OCI-LY3 (cell line): ENCODE measurements around the gene CPT1B.

ENCODE experiments used
- H2AFZ ChIP-seq: fragments of 200-600, 300-600 bp; shearing (Covaris generic); 2 replicates; pipeline ENCODE4 v1.6.0; 2014; ENCODE audit warnings: antibody characterized with exemption, low read depth, low read length
- H3K27ac ChIP-seq: fragments of 200-600, 300-600 bp; sonication (generic); 2 replicates; pipeline ENCODE4 v1.5.1; 2014; ENCODE audit warnings: mild to moderate bottlenecking, low read length, moderate library complexity, mixed read lengths
- H3K27me3 ChIP-seq: fragments of 200-600, 300-600 bp; sonication (generic); 2 replicates; pipeline ENCODE4 v1.6.1; 2014; ENCODE audit warnings: low read depth, low read length, mixed read lengths
- H3K36me3 ChIP-seq: fragments of 200-600, 300-600 bp; sonication (generic); replicated peaks from 2 replicates; pipeline ENCODE3; 2014; ENCODE audit warnings: low read depth, low read length, mixed read lengths
- H3K4me1 ChIP-seq: fragments of 300-600, 200-600 bp; sonication (generic); 2 replicates; pipeline ENCODE4 v1.6.1; 2014; ENCODE audit warnings: low read length, mixed read lengths
- H3K4me2 ChIP-seq: fragments of 200-600, 300-600 bp; sonication (generic); 2 replicates; pipeline ENCODE4 v1.6.1; 2014; ENCODE audit warnings: low read length, mixed read lengths
- H3K4me3 ChIP-seq: fragments of 300-600, 200-600 bp; sonication (generic); 2 replicates; pipeline ENCODE4 v1.5.1; 2014; ENCODE audit warnings: antibody characterized with exemption, mild to moderate bottlenecking, low read length, moderate library complexity
- H3K79me2 ChIP-seq: fragments of 300-600, 200-600 bp; shearing (Covaris generic); 2 replicates; pipeline ENCODE4 v1.6.1; 2014; ENCODE audit warnings: mild to moderate bottlenecking, low read length, mixed read lengths
- H3K9ac ChIP-seq: fragments of 300-600, 200-600 bp; shearing (Covaris generic); 2 replicates; pipeline ENCODE4 v1.6.0; 2014; ENCODE audit warnings: mild to moderate bottlenecking, low read length, moderate library complexity
- H3K9me3 ChIP-seq: fragments of 200-600, 300-600 bp; shearing (Covaris generic); 2 replicates; pipeline ENCODE4 v1.6.1; 2014; ENCODE audit warnings: low read length, mixed read lengths; ENCODE audit not compliant: insufficient read depth
- H4K20me1 ChIP-seq: fragments of 200-600, 300-600 bp; sonication (generic); 2 replicates; pipeline ENCODE4 v1.6.1; 2016; ENCODE audit warnings: low read length, mixed read lengths; ENCODE audit not compliant: insufficient read depth
- CTCF ChIP-seq: fragments of 200-600, 300-600 bp; sonication (generic); IDR thresholded peaks from 2 replicates; pipeline ENCODE4 v1.5.1; 2014; ENCODE audit warnings: antibody characterized with exemption, low read length, low read depth
- EZH2phosphoT487 ChIP-seq: fragments of 200-600 bp; shearing (Covaris generic); IDR thresholded peaks from 2 replicates; pipeline ENCODE4 v1.6.1; 2018; ENCODE audit warnings: antibody characterized with exemption, mixed run types, low read depth

The CPT1B gene

GRCh38 chr22:50597097-50597496, 18.9 kb upstream of the CPT1B start:
- H3K27me3 ChIP-seq = no peaks in the 10 kb centered on the region
- H4K20me1 ChIP-seq = no peaks in the 10 kb centered on the region
- no peak overlapping the region for H3K4me2 ChIP-seq
- TF ChIP-seq EZH2phosphoT487 = no peak
- no peak for TF ChIP-seq CTCF
- H3K9ac ChIP-seq = no peak overlapping the region
- H3K9me3 ChIP-seq = no peaks in the 10 kb centered on the region
- H3K4me1 ChIP-seq = no peaks in the 10 kb centered on the region
- no peak overlapping the region for H3K4me3 ChIP-seq
- no peak overlapping the region for H3K27ac ChIP-seq
- H3K36me3 ChIP-seq = no peaks in the 10 kb centered on the region
- no peaks in the 10 kb centered on the region for H3K79me2 ChIP-seq
- H2AFZ ChIP-seq = no peak overlapping the region

GRCh38 chr22:50595189-50595588, 17.0 kb upstream of the CPT1B start:
- Histone ChIP-seq H2AFZ (no peak overlapping the region), H4K20me1 (no peaks in the 10 kb centered on the region), H3K9ac (no peak overlapping the region), H3K36me3 (no peaks in the 10 kb centered on the region), H3K79me2 (no peaks in the 10 kb centered on the region), H3K27me3 (no peaks in the 10 kb centered on the region), H3K9me3 (no peaks in the 10 kb centered on the region), H3K4me1 (no peaks in the 10 kb centered on the region), H3K27ac (no peak overlapping the region), H3K4me2 (no peak overlapping the region), H3K4me3 (no peak overlapping the region)
- TF ChIP-seq EZH2phosphoT487 (no peak), CTCF (no peak)

DNA sequence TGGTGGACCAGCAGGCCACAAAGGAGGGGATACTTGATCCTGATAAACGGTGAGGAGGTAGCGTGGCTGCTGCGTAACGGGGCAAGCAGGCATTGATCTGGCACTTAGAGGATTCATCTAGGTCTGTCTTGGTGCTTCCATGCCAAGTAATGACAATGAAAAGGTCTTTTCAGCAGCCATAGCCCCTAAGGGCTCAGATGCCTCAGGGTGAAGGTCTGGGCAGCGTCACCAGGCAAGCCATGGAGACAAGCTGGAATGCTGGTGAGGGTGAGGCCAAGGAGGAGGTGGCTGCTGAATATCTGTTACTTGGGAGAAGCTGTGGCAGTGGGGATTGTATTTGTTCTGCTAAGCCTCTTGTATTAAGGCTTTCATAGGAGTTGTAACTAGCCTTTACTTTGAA, 9.2 kb upstream of the CPT1B start:
- Histone ChIP-seq H3K36me3 (no peaks in the 10 kb centered on the region), H3K9me3 (no peaks in the 10 kb centered on the region), H3K9ac (no peak overlapping the region), H3K4me1 (peaks cover 4% of the 10 kb centered on the region; the same call in 1 of the 2 replicates), H3K27me3 (no peaks in the 10 kb centered on the region), H3K79me2 (peaks cover 5% of the 10 kb centered on the region; the same call in 1 of the 2 replicates), H3K4me2 (no peak overlapping the region), H4K20me1 (no peaks in the 10 kb centered on the region), H2AFZ (no peak overlapping the region), H3K27ac (no peak overlapping the region), H3K4me3 (no peak overlapping the region)
- TF ChIP-seq CTCF = no peak
- no peak for TF ChIP-seq EZH2phosphoT487

GRCh38 chr22:50586416-50586815, 8.2 kb upstream of the CPT1B start:
- H3K9me3 ChIP-seq = no peaks in the 10 kb centered on the region
- no peak overlapping the region for H3K4me3 ChIP-seq
- no peaks in the 10 kb centered on the region for H3K27me3 ChIP-seq
- H2AFZ ChIP-seq = no peak overlapping the region
- TF ChIP-seq CTCF = no peak
- TF ChIP-seq EZH2phosphoT487 = no peak
- H3K4me1 ChIP-seq = peaks cover 8% of the 10 kb centered on the region
- no peaks in the 10 kb centered on the region for H3K36me3 ChIP-seq
- H4K20me1 ChIP-seq = no peaks in the 10 kb centered on the region
- no peak overlapping the region for H3K4me2 ChIP-seq
- no peak overlapping the region for H3K9ac ChIP-seq
- no peak overlapping the region for H3K27ac ChIP-seq
- H3K79me2 ChIP-seq = peaks cover 13% of the 10 kb centered on the region
